Neural cell (in vitro differentiated cells): Measurements from ENCODE around the gene TSPAN9. TPM values are rescaled to one million over a fixed set of nuclear protein-coding genes. Genes with fewer than 3 reads are reported as not detected.

ENCODE experiments used
- H2AFZ ChIP-seq: fragments of 200-600, 300-800 bp; sonication (generic), shearing (Covaris generic); 2 replicates; pipeline ENCODE4 v1.6.0; 2014; ENCODE audit warnings: low read depth, mild to moderate bottlenecking, antibody characterized with exemption, low read length, moderate library complexity
- H3F3A ChIP-seq: fragments of 200-600 bp; shearing (Covaris generic); 2 replicates; pipeline ENCODE4 v1.6.1; 2016; ENCODE audit warnings: mild to moderate bottlenecking, moderate library complexity, mixed read lengths, antibody characterized with exemption, low read length; ENCODE audit not compliant: insufficient read depth, poor library complexity, severe bottlenecking
- H3K27ac ChIP-seq: fragments of 200-600, 300-800 bp; sonication (generic), shearing (Covaris generic); 2 replicates; pipeline ENCODE4 v1.5.1; 2014; ENCODE audit warnings: mild to moderate bottlenecking, low read length, moderate library complexity
- H3K27me3 ChIP-seq: fragments of 300-800, 200-600 bp; sonication (generic), shearing (Covaris generic); 2 replicates; pipeline ENCODE4 v1.6.0; 2014; ENCODE audit warnings: mild to moderate bottlenecking, low read depth, low read length, moderate library complexity; ENCODE audit not compliant: insufficient read depth
- H3K36me3 ChIP-seq: fragments of 300-800, 200-600 bp; sonication (generic), shearing (Covaris generic); 2 replicates; pipeline ENCODE4 v1.5.1; 2014; ENCODE audit warnings: mild to moderate bottlenecking, antibody characterized with exemption, low read length, moderate library complexity; ENCODE audit not compliant: insufficient read depth
- H3K4me2 ChIP-seq: fragments of 300-800, 200-600 bp; sonication (generic), shearing (Covaris generic); 2 replicates; pipeline ENCODE4 v1.6.0; 2014; ENCODE audit warnings: mild to moderate bottlenecking, low read length
- H3K4me3 ChIP-seq: fragments of 300-800, 200-600 bp; sonication (generic), shearing (Covaris generic); 2 replicates; pipeline ENCODE4 v1.5.1; 2014; ENCODE audit warnings: mild to moderate bottlenecking, low read length, moderate library complexity
- H3K79me2 ChIP-seq: fragments of 200-600 bp; shearing (Covaris generic); replicated peaks from 2 replicates; pipeline ENCODE4 v1.6.0; 2014; ENCODE audit warnings: mild to moderate bottlenecking, low read length, moderate library complexity; ENCODE audit not compliant: insufficient read depth
- H3K9ac ChIP-seq: fragments of 300-800, 200-600 bp; sonication (generic), shearing (Covaris generic); 2 replicates; pipeline ENCODE4 v1.6.1; 2016; ENCODE audit warnings: mild to moderate bottlenecking, low read length, mixed read lengths
- H3K9me2 ChIP-seq: fragments of 200-600 bp; shearing (Covaris generic); 2 replicates; pipeline ENCODE4 v1.6.1; 2016; ENCODE audit warnings: mild to moderate bottlenecking, low read length, mixed read lengths; ENCODE audit not compliant: insufficient read depth
- H3K9me3 ChIP-seq: fragments of 200-600, 300-800 bp; sonication (generic), shearing (Covaris generic); 2 replicates; pipeline ENCODE4 v1.6.1; 2016; ENCODE audit warnings: mild to moderate bottlenecking, mixed run types, low read length, moderate library complexity, mixed read lengths
- H4K20me1 ChIP-seq: fragments of 200-600 bp; shearing (Covaris generic); 2 replicates; pipeline ENCODE4 v1.6.1; 2016; ENCODE audit warnings: mild to moderate bottlenecking, mixed run types; ENCODE audit not compliant: insufficient read depth
- CTCF ChIP-seq: fragments of 450-650 bp; IDR thresholded peaks from 2 replicates; pipeline ENCODE4 v1.5.1; 2014; ENCODE audit warnings: antibody characterized with exemption, mild to moderate bottlenecking, moderate library complexity; ENCODE audit not compliant: poor library complexity, severe bottlenecking
- EP300 ChIP-seq: fragments of 450-650 bp; conservative IDR thresholded peaks from 2 replicates; pipeline ENCODE4 v1.6.1; 2014; ENCODE audit warnings: antibody characterized with exemption, mild to moderate bottlenecking, moderate library complexity; ENCODE audit not compliant: poor library complexity, severe bottlenecking
- EZH2 ChIP-seq: fragments of 200-600, 300-800 bp; shearing (Covaris generic), sonication (generic); IDR thresholded peaks from 2 replicates; pipeline ENCODE4 v1.6.1; 2014; ENCODE audit warnings: antibody characterized with exemption, low read length, borderline replicate concordance, mild to moderate bottlenecking; ENCODE audit not compliant: insufficient read depth, poor library complexity, severe bottlenecking
- MXI1 ChIP-seq: fragments of 450-650 bp; conservative IDR thresholded peaks from 2 replicates; pipeline ENCODE4 v1.6.1; 2014; ENCODE audit warnings: antibody characterized with exemption, mild to moderate bottlenecking; ENCODE audit not compliant: poor library complexity, severe bottlenecking
- POLR2AphosphoS5 ChIP-seq: IDR thresholded peaks from 2 replicates; pipeline ENCODE4 v1.6.1; 2012
- RAD21 ChIP-seq: fragments of 450-650 bp; conservative IDR thresholded peaks from 2 replicates; pipeline ENCODE4 v1.6.1; 2014; ENCODE audit warnings: antibody characterized with exemption, mild to moderate bottlenecking, moderate library complexity
- REST ChIP-seq: IDR thresholded peaks from 2 replicates; pipeline ENCODE4 v1.6.1; 2012; ENCODE audit warnings: borderline replicate concordance
- SMC3 ChIP-seq: fragments of 450-650 bp; conservative IDR thresholded peaks from 2 replicates; pipeline ENCODE4 v1.6.1; 2014; ENCODE audit warnings: antibody characterized with exemption, mild to moderate bottlenecking, moderate library complexity; ENCODE audit not compliant: poor library complexity
- TAF1 ChIP-seq: IDR thresholded peaks from 2 replicates; pipeline ENCODE4 v1.6.1; 2012; ENCODE audit warnings: low read depth
- polyA plus RNA-seq: library from polyadenylated mRNA; depleted of rRNA; stranded (reverse); fragments of >200 nt; gene quantifications from 2 replicates; pipeline ENCODE4 v1.2.3, GENCODE V29; 2014

The TSPAN9 gene
- polyA plus RNA-seq, 1 donor from 2014 or later = 11.9 TPM

GRCh38 chr12:3105690-3106479 lies 28.7 kb downstream of the TSPAN9 start:
- Histone ChIP-seq H3K79me2 (no peaks in the 10 kb centered on the region), H3F3A (no peaks in the 10 kb centered on the region), H3K4me2 (no peak overlapping the region), H3K27me3 (no peaks in the 10 kb centered on the region), H4K20me1 (no peaks in the 10 kb centered on the region), H3K27ac (no peak overlapping the region), H3K9me3 (no peaks in the 10 kb centered on the region), H3K9me2 (no peaks in the 10 kb centered on the region), H3K9ac (no peak overlapping the region), H3K4me3 (no peak overlapping the region), H2AFZ (no peak overlapping the region), H3K36me3 (no peaks in the 10 kb centered on the region)
- TF ChIP-seq TAF1 (no peak), MXI1 (no peak), EP300 (no peak), REST (no peak), RAD21 (no peak), SMC3 (no peak), POLR2AphosphoS5 (no peak), CTCF (no peak), EZH2 (no peak)

GRCh38 chr12:3106579-3106978 lies 29.4 kb downstream of the TSPAN9 start:
- Histone ChIP-seq H3F3A (no peaks in the 10 kb centered on the region), H3K9me2 (no peaks in the 10 kb centered on the region), H3K27ac (no peak overlapping the region), H3K36me3 (no peaks in the 10 kb centered on the region), H3K79me2 (no peaks in the 10 kb centered on the region), H3K27me3 (no peaks in the 10 kb centered on the region), H4K20me1 (no peaks in the 10 kb centered on the region), H2AFZ (no peak overlapping the region), H3K4me3 (no peak overlapping the region), H3K9ac (no peak overlapping the region), H3K4me2 (no peak overlapping the region), H3K9me3 (no peaks in the 10 kb centered on the region)
- no peak for TF ChIP-seq TAF1
- no peak for TF ChIP-seq SMC3
- no peak for TF ChIP-seq REST
- no peak for TF ChIP-seq EZH2
- no peak for TF ChIP-seq MXI1
- no peak for TF ChIP-seq POLR2AphosphoS5
- no peak for TF ChIP-seq RAD21
- no peak for TF ChIP-seq CTCF
- no peak for TF ChIP-seq EP300
